ENCODE measurements around the gene KRTAP5-4.

DNA sequence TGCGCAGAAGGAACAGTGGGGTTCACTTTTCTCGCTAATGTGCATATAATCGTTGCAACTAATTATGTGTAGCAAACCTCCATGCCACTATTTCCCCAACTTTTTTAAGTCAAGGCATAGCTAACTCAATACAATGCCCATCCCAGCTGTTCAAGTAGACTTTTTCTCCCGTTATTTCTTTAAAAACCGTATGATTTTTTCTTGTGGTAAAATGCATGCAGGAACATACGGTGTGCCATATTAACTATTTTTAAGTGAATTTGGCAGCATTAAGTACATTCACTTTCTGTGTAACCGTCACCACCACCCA is 47.0 kb downstream of the KRTAP5-4 start:
- TF ChIP-seq POLR2AphosphoS5 (IDR thresholded peaks at IDR 0.05; ENCODE audit: borderline replicate concordance, low read depth, low read length) (no peak), EZH2 (IDR thresholded peaks at IDR 0.05) (no peak), FOXP2 (optimal IDR thresholded peaks at IDR 0.05; ENCODE audit: control extremely low read depth, extremely low read length, insufficient read depth) (no peak)
